Measurements from ENCODE around the gene UBXN10.

- no peak for TF ChIP-seq CTCF (IDR thresholded peaks at IDR 0.05; ENCODE audit: poor library complexity)
- TF ChIP-seq EZH2phosphoT487 (IDR thresholded peaks at IDR 0.05; ENCODE audit: low read depth, severe bottlenecking, unreplicated experiment) = no peak
Measured at GRCh38 chr1:20187103-20187812, 1.4 kb downstream of the UBXN10 start.
